K562 (cell line): ENCODE data around the gene USP15. TPM values are rescaled to one million over a fixed set of nuclear protein-coding genes. Genes with fewer than 3 reads are reported as not detected.

Experiments
- ATAC-seq: fragments of 200-7000 bp; cut with Tn5 transposase; 3 replicates; pipeline ENCODE4 v1.9.1; 2020; ENCODE audit warnings: moderate library complexity
- BruUV-seq: library from RNA; stranded (reverse); fragments of 400-500 nt; replicated peaks from 2 replicates; lab custom pipeline; 2021; lab: Mats Ljungman, UMichigan
- CTCF ChIA-PET: fragments of 300-600 bp; formaldehyde crosslinking; extraction: SDS; loops from one replicate; lab custom pipeline; 2021; ENCODE audit warnings: low intra/inter-chr PET ratio; lab: Yijun Ruan, JAX
- POLR2A ChIA-PET: fragments of 300-600, 350-650 bp; sonication (Branson Sonifier 250); formaldehyde crosslinking; extraction: SDS; loops from one replicate; lab custom pipeline; 2021; ENCODE audit warnings: antibody characterized with exemption, inconsistent platforms; lab: Yijun Ruan, JAX
- DNase-seq, 4 experiments: peaks; one replicate each; pipeline versions ENCODE4 v3.0.0 to v3.0.0-alpha.2; 2011 to 2018; ENCODE audit warnings: low spot score in 3 of 4, mixed read lengths in 3 of 4; ENCODE audit errors: extremely low read depth in 1 of 4
- FAIRE-seq: peaks from 2 replicates; lab custom pipeline; 2011; peaks lifted over from hg19 to GRCh38; lab: Jason Lieb, UNC
- H2AFZ ChIP-seq: 2 replicates; pipeline ENCODE4 v1.6.0; 2011; ENCODE audit warnings: low read depth, low read length, control low read depth, inconsistent platforms
- H3K27ac ChIP-seq: fragments of 200-600 bp; 3 replicates; pipeline ENCODE4 v1.8.0; 2011; ENCODE audit warnings: low read depth, mild to moderate bottlenecking, control low read depth, inconsistent platforms, low read length, moderate library complexity, mixed read lengths; ENCODE audit errors: extremely low read depth
- H3K27me3 ChIP-seq, 2 experiments: fragments of 300-600 bp in 1 of 2; 2 replicates in 1 of 2; 3 replicates in 1 of 2; pipeline versions ENCODE4 v1.6.0 to v1.8.0; 2011; ENCODE audit warnings: inconsistent platforms in 2 of 2, low read length in 2 of 2, mild to moderate bottlenecking in 1 of 2, mixed read lengths in 1 of 2, moderate library complexity in 1 of 2; ENCODE audit not compliant: control insufficient read depth in 2 of 2, insufficient read depth in 2 of 2
- H3K36me3 ChIP-seq: fragments of 300-600 bp; 3 replicates; pipeline ENCODE4 v1.8.0; 2011; ENCODE audit warnings: mild to moderate bottlenecking, low read length, inconsistent platforms; ENCODE audit not compliant: control insufficient read depth, insufficient read depth
- H3K4me1 ChIP-seq, 2 experiments: fragments of 200-600 bp in 1 of 2; replicated peaks in 1 of 2; 2 replicates in 1 of 2; 3 replicates in 1 of 2; pipeline versions ENCODE4 v1.5.1 to v1.8.0; 2011; ENCODE audit warnings: inconsistent platforms in 2 of 2, low read length in 2 of 2, mild to moderate bottlenecking in 1 of 2, mixed read lengths in 1 of 2, moderate library complexity in 1 of 2; ENCODE audit not compliant: control insufficient read depth in 2 of 2, insufficient read depth in 2 of 2
- H3K4me2 ChIP-seq: 2 replicates; pipeline ENCODE4 v1.6.1; 2011; ENCODE audit warnings: low read length, control low read depth, inconsistent platforms, mixed read lengths; ENCODE audit not compliant: insufficient read depth
- H3K4me3 ChIP-seq: fragments of 200-600 bp; sonication (generic), shearing (Covaris generic); 2 replicates; pipeline ENCODE4 v1.5.1; 2016; ENCODE audit warnings: control low read depth, inconsistent platforms
- H3K79me2 ChIP-seq: fragments of 200-600 bp; 3 replicates; pipeline ENCODE4 v1.8.0; 2011; ENCODE audit warnings: low read length, inconsistent platforms; ENCODE audit not compliant: control insufficient read depth, insufficient read depth
- H3K9ac ChIP-seq, 2 experiments: 2 replicates each; pipeline versions ENCODE4 v1.6.0 to v1.6.1; 2011; ENCODE audit warnings: low read depth in 2 of 2, low read length in 2 of 2, control low read depth in 1 of 2, inconsistent platforms in 1 of 2, mild to moderate bottlenecking in 1 of 2, mixed read lengths in 1 of 2; ENCODE audit not compliant: insufficient read depth in 1 of 2
- H3K9me1 ChIP-seq: one replicate; pipeline ENCODE4 v1.6.0; 2011; ENCODE audit warnings: inconsistent platforms, mild to moderate bottlenecking, low read length, moderate library complexity; ENCODE audit not compliant: control insufficient read depth, insufficient read depth
- H3K9me3 ChIP-seq: replicated peaks from 2 replicates; pipeline ENCODE4 v1.5.1; 2011; ENCODE audit warnings: low read depth, low read length, inconsistent platforms; ENCODE audit not compliant: control insufficient read depth, insufficient read depth
- H4K20me1 ChIP-seq: replicated peaks from 2 replicates; pipeline ENCODE4 v1.6.1; 2011; ENCODE audit warnings: low read length, inconsistent platforms, mixed read lengths; ENCODE audit not compliant: control insufficient read depth, insufficient read depth
- CTBP1 ChIP-seq: fragments of 450-650 bp; IDR thresholded peaks from 2 replicates; pipeline ENCODE4 v1.6.1; 2016; ENCODE audit warnings: borderline replicate concordance
- DEAF1 ChIP-seq: fragments of 450-650 bp; formaldehyde crosslinking; IDR thresholded peaks from 2 replicates; pipeline ENCODE4 v1.4.0; 2020; ENCODE audit warnings: mild to moderate bottlenecking, moderate library complexity
- HNRNPH1 ChIP-seq: fragments of 200-400 bp; formaldehyde crosslinking; optimal IDR thresholded peaks from 2 replicates; pipeline ENCODE3; 2017; ENCODE audit warnings: low read depth, mild to moderate bottlenecking, low read length, moderate library complexity
- JUNB ChIP-seq: fragments of 450-650 bp; formaldehyde crosslinking; conservative IDR thresholded peaks from 2 replicates; pipeline ENCODE4 v1.4.0; 2020; ENCODE audit warnings: mild to moderate bottlenecking
- KDM5B ChIP-seq: fragments of 200-600 bp; sonication (generic); IDR thresholded peaks from 2 replicates; pipeline ENCODE4 v1.6.1; 2012; ENCODE audit warnings: low read depth, mild to moderate bottlenecking, moderate library complexity, low read length, control low read depth, inconsistent platforms; ENCODE audit not compliant: insufficient replicate concordance
- MXI1 ChIP-seq: IDR thresholded peaks from 2 replicates; pipeline ENCODE4 v1.6.1; 2011; ENCODE audit warnings: low read depth, mild to moderate bottlenecking, improper control_type of control experiment, low read length
- ZC3H11A ChIP-seq: IDR thresholded peaks from 2 replicates; pipeline ENCODE4 v1.6.1; 2012; ENCODE audit warnings: low read depth, low read length, improper control_type of control experiment
- ZNF280B ChIP-seq: fragments of 250-450 bp; sonication (Bioruptor Pico); IDR thresholded peaks from 2 replicates; pipeline ENCODE4 v1.5.1; 2021; ENCODE audit warnings: mild to moderate bottlenecking
- WGBS: fragments of 100-300 bp; shearing (Covaris generic); methylation state at CpG from one replicate; pipeline ENCODE4 v1.1.6; 2016; ENCODE audit warnings: low coverage, mixed read lengths; ENCODE audit not compliant: insufficient coverage; ENCODE audit errors: missing lambda C conversion rate; 5-methylcytosine and 5-hydroxymethylcytosine counted together
- in situ Hi-C: fragments of 300-500 bp; cut with MboI; formaldehyde crosslinking; loops from 4 replicates; pipeline ENCODE4 v1.15.0; 2018; ENCODE audit warnings: inconsistent platforms, mixed read lengths
- intact Hi-C: fragments of 100-400 bp; cut with micrococcal nuclease; formaldehyde crosslinking; loops from 2 replicates; pipeline ENCODE4 v1.14.2; 2022
- polyA plus RNA-seq, 8 experiments: library from polyadenylated mRNA; depleted of rRNA in 4 of 8; stranded (reverse) in 5 of 8; unstranded in 3 of 8; fragments of >200 nt; fragmentation: Nextera tagmentation in 2 of 8; fragmentation: Illumina TruSeq in 1 of 8; extraction: Ambion mirVana in 2 of 8; extraction: Trizol in 1 of 8; gene quantifications; 2 replicates each; pipeline versions ENCODE4 v1.2.1 to v1.2.3, GENCODE V29; 2011 to 2014; ENCODE audit warnings: inconsistent platforms in 1 of 8, missing spikeins in 1 of 8
- total RNA-seq, 7 experiments: library from RNA; depleted of rRNA in 6 of 7; stranded (reverse); fragments of >200 nt in 6 of 7; fragmentation: Illumina TruSeq in 2 of 7; extraction: Trizol in 2 of 7; gene quantifications; 2 replicates each; pipeline versions ENCODE4 v1.2.1 to v1.2.3, GENCODE V29; 2011 to 2021; ENCODE audit warnings: low replicate concordance in 1 of 7
- TF ChIP-seq, protein P1 (sequence below): fragments of 450-650 bp; IDR thresholded peaks from 2 replicates; pipeline ENCODE4 v1.6.1; 2017; ENCODE audit warnings: antibody characterized with exemption, mild to moderate bottlenecking
- TF ChIP-seq, protein P2 (sequence below): fragments of 250-450 bp; sonication (Bioruptor Pico); IDR thresholded peaks from 2 replicates; pipeline ENCODE4 v1.5.0; 2021; ENCODE audit warnings: mild to moderate bottlenecking, moderate library complexity

Gene USP15
- total and polyA plus RNA-seq, 9 of the 15 experiments (the other 6 are each of a cell fraction or from before 2014, with no cell fraction given): 140 to 272 (median 182) TPM

GRCh38 chr12:62347922-62348650 is 87.9 kb downstream of the USP15 start:
- ChIA-PET POLR2A (interaction anchor here (0.9 kb wide), 1 partner anchor 28 kb away, joined by 3 read pairs; no protein-coding TSS in a partner anchor), CTCF (no interaction called here)
- Histone ChIP-seq H3K27ac (no peak overlapping the region), H3K4me1 (no peaks in the 10 kb centered on the region), H4K20me1 (no peaks in the 10 kb centered on the region), H2AFZ (no peak overlapping the region), H3K4me2 (no peak overlapping the region), H3K79me2 (peaks cover 79% of the 10 kb centered on the region), H3K9me1 (no peaks in the 10 kb centered on the region), H3K4me3 (no peak overlapping the region), H3K9ac (no peak overlapping the region), H3K9me3 (no peaks in the 10 kb centered on the region; the same call in 1 of the 2 replicates), H3K27me3 (no peaks in the 10 kb centered on the region), H3K36me3 (peaks cover 68% of the 10 kb centered on the region)
- no TSS peak for BruUV-seq
- 94% methylated on average over 5 of the region's 5 CpGs for WGBS
- no peak for ATAC-seq
- no peak for FAIRE-seq
- in situ Hi-C loops (no loop called here), intact Hi-C loops (no loop called here)
- DNase-seq: no peak
- TF ChIP-seq, protein P1, sequence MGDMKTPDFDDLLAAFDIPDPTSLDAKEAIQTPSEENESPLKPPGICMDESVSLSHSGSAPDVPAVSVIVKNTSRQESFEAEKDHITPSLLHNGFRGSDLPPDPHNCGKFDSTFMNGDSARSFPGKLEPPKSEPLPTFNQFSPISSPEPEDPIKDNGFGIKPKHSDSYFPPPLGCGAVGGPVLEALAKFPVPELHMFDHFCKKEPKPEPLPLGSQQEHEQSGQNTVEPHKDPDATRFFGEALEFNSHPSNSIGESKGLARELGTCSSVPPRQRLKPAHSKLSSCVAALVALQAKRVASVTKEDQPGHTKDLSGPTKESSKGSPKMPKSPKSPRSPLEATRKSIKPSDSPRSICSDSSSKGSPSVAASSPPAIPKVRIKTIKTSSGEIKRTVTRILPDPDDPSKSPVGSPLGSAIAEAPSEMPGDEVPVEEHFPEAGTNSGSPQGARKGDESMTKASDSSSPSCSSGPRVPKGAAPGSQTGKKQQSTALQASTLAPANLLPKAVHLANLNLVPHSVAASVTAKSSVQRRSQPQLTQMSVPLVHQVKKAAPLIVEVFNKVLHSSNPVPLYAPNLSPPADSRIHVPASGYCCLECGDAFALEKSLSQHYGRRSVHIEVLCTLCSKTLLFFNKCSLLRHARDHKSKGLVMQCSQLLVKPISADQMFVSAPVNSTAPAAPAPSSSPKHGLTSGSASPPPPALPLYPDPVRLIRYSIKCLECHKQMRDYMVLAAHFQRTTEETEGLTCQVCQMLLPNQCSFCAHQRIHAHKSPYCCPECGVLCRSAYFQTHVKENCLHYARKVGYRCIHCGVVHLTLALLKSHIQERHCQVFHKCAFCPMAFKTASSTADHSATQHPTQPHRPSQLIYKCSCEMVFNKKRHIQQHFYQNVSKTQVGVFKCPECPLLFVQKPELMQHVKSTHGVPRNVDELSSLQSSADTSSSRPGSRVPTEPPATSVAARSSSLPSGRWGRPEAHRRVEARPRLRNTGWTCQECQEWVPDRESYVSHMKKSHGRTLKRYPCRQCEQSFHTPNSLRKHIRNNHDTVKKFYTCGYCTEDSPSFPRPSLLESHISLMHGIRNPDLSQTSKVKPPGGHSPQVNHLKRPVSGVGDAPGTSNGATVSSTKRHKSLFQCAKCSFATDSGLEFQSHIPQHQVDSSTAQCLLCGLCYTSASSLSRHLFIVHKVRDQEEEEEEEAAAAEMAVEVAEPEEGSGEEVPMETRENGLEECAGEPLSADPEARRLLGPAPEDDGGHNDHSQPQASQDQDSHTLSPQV: no peak
- TF ChIP-seq JUNB (CRISPR knock-in tag) (no peak), DEAF1 (CRISPR knock-in tag) (no peak), ZC3H11A (no peak), HNRNPH1 (no peak), CTBP1 (no peak), ZNF280B (CRISPR knock-in tag) (no peak), MXI1 (no peak), KDM5B (no peak)
- TF ChIP-seq, protein P2, sequence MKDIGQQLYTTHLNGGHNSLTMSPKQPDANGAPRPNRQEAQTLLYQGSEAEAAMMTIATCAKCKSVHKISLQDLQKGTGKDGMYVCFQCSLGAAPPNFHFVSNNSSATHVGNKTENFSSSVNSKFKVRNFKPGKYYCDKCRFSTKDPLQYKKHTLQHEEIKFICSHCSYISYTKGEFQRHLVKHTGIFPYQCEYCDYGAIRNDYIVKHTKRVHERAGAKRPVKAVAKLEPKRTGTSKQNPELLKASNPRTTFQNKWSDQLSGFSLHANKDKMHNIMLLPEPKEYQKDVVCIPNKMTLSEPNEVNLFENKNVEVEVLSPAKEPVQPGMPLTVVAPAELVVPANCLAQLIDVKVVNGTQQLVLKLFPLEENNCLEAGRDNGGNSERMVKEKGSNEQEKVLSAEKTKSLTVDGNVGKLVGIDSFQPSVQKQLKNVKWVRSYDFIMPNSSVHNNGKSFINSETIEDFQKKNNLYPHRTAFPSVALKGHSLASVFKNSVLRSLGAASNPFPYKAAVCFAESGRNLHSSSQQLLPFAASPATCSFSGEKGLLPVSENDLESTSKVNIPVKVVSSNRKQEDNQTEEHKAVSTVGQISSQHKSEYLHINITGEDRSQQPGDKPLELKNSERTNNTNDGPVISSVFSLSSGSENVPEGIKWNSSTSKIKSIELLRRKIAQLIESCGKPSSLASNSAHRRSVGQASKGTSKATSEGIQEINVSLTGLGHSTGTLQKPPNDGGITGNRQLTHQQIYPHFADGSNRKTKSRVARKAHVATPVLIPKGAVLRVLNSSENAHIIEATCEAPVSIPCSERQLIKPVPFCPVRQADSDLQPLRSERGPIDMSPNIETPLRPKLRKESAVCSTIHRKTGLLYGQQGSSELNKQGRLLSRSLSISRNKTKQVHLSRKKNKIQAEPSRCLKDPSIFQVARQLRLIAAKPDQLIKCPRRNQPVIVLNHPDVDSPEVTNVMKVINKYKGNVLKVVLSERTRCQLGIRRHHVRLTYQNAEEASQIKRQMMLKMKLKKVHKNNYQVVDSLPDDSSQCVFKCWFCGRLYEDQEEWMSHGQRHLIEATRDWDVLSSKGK (CRISPR knock-in tag): no peak
